ENCODE results near the gene IFNK.

The IFNK gene

DNA sequence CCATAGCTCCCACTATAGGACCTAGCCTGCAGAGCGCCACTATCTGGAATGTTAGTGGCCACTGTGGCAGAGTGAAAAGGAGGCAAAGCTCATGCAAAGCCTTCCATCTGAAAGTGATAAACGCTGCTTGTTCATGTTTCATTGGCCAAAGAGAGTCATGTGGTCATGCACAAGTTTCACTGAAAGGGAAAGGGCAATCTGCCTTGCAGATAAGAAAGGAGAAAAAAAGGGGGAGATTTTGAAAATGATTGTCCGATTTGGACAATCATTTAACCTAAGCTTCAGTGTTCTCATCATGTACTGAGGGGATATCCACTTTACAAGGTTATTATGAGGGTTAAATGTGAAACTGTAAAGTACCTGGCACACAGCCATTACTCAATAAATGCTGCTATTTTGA is 14.6 kb downstream of the IFNK start:
- DNase-seq (ENCODE audit: low read depth) = no peak

DNA sequence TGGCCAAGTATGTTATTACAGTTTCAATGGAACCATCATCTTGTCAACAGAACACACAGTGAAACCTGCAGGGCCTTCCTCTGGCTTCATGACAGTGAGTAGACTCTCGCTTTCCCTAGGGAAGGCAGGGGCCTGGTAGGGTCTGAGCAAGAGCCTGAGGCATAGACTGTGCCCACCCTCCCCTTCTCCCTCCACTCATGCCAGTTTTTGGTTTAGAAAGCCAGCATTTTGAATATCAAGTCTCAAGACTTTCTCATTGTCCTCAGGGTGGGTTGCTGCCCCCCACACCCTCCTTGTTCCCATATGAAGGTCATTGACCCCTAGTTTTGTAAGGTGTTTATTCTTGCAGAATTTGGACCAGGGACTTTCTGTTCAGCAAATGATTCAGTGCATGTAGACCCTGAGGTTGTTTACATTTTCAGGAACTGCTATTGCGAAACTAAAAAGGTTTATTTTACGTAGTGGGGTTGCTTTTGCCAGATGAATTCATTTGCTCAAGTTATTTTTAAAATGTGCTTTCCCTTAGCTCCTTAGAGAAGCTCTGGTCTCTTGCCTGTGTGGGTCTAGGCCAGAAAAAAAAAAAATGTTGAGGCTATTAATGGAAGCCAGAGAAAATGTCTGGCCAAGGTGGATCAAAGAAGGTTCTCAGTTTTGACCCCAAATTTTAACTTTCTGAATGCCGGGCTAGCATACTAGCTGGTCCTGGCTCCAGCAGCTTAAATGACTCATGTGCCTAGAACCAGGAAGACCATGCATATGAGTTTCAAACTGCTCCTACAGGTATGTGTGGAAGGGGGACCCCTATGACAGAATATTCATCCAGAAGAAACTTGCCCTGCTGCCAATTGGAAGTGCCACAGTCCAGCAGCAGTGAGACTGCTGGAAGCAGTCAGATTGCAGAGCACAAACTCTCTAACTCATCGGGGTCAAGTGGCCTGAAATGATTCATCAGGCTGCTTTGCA is 15.7 kb downstream of the IFNK start:
- no peak for DNase-seq (ENCODE audit: low read depth)

DNA sequence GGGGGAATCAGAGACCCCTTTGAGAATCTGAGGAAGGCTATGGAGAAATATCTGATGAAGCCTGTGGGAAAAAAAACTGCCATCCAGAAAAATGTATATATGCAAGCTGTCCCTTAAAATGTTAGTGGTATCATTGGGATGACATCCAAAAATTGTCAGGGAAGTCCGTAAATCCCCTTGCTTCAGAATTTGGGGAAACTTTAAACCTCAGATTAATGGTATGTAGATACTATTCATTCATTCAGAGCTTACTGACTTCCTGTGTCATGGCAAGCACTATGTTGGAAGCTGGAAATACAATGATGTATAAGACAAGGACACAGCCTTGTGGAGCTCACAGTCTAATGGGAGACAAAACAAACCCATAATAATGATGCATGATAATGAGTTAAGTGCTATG is 16.4 kb downstream of the IFNK start:
- no peak for DNase-seq (ENCODE audit: low read depth)

DNA sequence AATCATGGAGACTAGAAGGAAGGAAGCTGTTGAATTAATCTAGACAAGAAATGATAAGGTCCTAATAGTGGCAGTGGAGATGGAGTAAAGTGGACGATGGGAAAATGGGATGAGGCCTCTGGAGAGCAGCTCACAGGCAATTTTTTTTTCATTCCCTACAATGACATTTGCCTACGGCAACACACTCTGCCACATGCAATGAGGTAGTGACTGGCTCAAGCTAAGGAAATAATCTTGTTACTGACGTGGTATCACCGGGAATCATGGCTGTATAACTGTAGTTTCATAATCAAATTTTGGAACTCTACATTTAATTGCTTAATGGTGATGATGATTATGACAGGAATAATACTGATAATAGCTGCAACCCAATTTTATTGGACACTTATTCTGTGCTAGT is 17.6 kb downstream of the IFNK start:
- no peak for DNase-seq (ENCODE audit: low read depth)

DNA sequence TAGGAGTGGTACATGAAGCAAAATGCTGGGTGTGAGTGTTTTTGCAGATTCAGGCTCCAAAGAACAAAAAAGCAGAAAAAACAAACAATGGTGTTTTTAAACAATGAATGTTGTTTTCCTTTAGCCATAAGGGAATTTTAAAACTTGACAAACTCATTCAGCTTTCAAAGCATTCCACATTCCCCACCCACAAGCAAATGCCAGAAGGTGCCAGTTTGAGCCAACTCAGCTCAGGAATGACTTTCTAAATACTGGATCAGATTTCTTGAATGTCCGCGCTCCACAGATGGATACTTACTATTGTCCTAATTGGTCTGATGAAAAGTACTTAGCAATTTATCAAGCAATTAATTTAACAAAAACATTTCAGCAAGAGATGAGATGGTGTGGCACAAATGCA is 18.4 kb downstream of the IFNK start:
- no peak for DNase-seq (ENCODE audit: low read depth)

DNA sequence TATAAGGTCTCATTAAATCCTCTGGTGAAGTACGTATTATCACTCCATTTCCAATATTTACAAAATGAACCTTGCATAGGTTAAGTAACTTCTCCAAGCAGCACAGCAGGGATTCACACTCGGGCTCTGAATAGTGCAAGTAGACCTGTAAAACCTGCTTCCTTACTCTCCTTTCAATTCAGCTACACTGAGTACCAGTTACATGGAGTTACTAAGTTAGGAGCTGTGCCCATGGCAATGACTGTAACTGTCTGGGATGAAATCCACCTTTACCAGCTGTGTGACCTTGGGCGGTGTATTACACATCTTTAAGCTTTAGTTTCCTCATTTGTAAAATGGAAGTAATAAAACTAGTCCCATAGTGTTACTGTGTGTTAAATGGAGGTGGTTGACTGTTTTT is 21.4 kb downstream of the IFNK start:
- DNase-seq (ENCODE audit: low read depth) = no peak

DNA sequence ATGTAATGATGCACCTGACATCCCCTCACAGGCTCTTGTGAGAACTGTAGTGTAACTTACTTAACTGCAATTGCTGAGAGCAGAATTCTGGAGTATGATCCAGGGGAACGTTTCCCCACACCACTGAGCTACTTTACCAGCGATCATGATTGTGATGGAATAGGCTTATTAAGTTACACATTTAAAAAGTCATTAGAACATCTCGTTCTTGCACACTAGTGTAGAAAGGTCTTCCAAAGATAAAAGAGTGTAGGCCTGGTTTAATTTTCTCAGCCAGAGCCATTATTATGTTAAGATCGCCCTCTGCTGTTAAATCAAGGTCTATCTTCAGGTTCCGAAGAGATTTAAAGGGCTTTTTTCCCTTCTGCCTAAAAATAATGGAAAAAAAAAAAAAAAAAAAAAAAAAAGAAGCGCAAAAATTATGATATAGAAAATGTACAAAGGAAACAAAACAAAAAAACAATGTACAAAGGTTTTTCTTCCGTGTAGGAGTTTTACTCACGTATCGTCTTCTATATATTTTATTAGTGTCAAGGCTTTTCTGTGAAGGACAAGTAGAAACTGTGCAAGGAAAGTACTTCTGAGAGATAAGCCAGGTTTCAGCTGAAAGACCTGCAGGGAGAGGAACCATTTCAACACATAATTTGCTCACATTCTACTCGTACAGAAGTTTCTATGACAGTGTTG is 24.1 kb downstream of the IFNK start:
- no peak for DNase-seq (ENCODE audit: low read depth)

DNA sequence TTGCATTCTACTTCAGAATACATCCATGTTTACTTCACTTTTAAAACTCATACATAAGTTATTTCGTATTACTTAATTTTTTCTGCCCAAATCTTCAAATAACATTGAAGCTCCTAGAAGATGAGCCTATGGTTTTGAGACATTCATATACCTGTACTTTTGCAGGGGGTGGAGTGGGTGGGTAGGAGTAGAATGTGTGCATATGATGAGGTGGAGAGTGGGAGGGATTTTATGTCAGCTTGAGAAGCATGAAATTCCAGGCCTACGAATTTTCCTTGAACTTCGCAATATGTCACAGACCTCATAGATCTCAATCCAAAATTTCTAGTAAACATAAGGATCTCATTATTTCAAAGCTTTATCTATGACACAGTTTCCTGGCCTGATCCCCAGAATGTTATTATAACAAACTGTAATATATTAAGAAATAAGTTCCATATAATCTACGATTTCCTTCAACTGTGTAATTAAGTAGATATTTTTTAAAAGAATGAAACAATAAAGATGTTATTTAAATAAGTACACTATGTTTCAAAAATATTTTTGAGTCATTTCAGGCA is 25.2 kb downstream of the IFNK start:
- no peak for DNase-seq (ENCODE audit: low read depth)

DNA sequence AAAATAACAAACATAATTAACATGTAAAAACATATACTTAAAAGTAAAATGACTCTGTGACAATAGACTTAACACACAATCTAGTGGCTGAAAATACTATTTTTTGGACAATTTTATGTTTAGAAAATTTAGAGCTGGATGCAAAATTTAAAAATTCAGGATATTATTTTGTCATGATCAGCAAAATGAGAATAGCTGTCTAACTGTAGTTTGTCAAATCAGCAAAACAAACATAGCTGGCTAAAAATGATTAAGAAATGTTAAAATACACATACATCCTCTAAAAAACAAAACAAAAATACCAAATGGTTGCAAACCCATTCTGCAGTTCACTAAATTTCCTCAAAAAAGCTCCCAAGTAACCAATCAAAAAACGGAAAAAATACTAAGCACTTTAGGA is 30.6 kb downstream of the IFNK start:
- no peak for DNase-seq (ENCODE audit: low read depth)

DNA sequence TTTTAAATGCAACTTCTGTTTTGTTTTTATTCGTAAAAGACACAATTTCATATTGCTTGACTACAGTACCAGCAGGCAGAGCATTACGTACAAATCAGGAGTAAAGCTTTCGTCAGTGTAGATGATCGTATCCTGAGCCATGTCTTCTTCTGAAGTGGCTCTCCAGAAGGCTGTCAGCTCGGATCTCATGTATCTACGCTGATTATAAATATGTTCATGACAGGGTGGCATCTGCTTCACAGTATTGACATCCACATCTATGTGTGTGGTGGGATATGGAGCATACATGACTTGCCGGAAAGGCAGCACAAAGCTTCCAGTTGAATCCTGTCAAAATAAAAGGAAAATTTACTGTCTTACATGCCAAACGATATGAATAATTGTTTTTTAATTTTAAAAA is 32.4 kb downstream of the IFNK start:
- no peak for DNase-seq (ENCODE audit: low read depth)

DNA sequence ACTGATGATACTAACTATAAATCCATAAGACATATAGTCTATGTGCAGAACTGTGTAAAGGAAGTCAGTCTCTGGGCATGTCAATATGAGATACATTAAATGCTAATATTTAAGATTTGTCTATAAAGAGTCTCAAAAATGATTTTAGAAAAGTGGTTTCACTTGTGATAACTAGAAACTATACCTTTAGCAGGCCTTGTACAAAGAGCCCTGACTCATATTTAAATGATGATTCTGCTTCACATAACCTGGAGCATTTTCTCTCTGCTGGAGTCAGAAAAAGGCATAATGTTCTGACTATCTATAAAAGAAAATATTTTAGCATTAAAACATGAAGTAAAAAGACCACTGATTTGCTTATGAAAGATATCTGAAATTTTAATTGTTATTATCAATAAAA is 34.2 kb downstream of the IFNK start:
- no peak for DNase-seq (ENCODE audit: low read depth)

DNA sequence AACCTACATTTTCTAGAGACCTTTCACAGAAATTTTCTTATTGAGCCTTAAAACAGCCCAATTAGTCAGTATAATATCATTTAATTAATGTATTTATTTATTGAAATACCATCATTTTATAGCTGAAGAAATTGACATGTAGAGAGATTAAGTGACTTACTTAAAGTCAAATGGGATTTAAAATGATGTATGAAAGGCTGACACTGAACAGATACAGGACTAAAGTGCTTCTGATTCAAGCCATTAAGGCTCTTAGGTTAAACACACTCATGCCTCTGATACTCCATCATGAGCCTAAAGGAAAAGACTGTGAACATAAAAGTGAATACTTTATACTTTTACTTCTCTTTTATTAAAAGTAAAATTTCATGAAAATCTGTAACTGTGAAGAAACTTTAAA is 36.4 kb downstream of the IFNK start:
- no peak for DNase-seq (ENCODE audit: low read depth)

DNA sequence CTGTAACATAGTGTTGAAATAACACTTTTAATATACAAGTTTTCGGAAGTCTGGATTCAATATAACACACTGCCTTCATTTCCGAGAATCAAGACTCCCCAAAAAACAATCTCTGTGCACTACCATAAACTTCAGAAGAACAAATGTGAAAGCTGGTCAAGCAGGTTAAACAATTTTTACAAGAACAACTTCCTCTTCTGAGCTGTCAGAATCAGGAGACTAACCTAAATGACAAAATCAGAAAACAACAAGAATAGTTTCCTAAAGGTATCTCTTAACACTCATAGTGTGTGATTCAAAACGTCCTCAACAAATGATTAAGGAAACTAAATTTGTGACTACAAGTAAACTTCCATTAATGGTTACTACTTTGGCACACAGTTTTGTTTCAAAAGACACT is 37.6 kb downstream of the IFNK start:
- no peak for DNase-seq (ENCODE audit: low read depth)

DNA sequence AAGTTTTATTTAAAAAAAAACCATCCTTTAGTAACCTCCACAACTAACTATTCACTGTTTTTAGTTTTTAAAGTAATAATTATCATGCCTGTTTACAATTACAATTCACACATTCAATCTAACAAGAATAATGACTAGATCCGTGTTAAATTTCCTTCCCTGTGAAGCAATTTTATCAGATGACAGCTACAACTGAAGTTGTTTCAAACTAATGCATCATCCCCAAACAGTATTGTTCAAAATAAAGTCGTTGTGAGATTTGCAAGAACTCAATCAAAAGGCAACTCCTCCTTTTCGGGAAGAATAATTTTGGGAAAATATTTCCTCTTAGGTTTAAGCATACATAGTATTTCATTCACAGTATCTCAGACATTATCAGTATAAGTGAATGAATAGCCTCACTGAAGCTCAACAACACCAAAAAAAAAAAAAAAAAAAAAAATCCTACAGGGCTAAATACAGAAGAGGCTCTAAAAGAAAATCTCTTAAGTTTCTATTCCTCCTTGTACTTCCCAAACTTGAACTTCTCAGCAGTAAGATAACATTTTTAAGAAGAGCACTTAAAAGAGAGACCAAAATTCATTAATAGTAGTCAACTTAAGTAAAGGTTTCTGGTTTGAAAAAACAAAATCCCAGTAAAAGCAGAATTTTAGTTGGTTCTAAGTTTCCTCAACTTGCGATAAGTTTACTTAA is 39.8 kb downstream of the IFNK start:
- no peak for DNase-seq (ENCODE audit: low read depth)

DNA sequence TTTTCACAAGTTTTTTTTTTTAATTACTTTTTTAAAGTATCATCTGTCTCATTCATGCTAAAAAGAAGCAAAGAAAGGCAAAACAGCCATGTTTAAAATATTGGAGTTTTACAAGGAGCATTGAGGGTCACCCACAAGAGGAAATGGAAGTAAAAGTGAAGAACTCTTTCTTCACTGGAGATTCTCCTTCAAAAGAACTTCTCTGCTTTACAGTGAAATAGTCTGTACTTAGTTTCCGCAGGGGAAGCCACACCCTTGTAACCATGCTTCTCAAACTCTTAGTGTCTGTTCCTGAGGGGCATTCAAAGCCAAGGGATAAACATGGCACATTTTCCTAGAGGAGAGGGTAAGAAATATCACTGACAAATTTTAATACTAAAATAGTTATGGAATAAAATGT is 40.6 kb downstream of the IFNK start:
- no peak for DNase-seq (ENCODE audit: low read depth)

DNA sequence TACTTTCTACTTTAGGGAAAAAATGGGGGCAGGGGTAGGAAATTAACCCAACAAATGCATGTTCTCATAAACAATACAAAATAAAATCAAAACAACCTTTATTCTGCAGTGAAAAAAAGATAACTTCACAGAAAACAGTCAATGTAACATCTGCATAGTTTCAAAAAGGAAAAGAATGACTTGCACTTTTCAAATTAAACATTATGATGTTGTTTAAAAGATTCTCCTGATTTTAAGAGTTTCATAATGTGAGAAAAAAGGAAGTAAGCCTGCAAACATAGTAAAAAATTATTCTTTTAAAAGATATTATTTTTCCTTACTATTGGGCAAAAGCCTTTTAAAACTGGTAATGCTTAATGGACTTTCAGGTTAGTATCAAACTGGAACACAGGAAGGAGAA is 41.6 kb downstream of the IFNK start:
- no peak for DNase-seq (ENCODE audit: low read depth)

DNA sequence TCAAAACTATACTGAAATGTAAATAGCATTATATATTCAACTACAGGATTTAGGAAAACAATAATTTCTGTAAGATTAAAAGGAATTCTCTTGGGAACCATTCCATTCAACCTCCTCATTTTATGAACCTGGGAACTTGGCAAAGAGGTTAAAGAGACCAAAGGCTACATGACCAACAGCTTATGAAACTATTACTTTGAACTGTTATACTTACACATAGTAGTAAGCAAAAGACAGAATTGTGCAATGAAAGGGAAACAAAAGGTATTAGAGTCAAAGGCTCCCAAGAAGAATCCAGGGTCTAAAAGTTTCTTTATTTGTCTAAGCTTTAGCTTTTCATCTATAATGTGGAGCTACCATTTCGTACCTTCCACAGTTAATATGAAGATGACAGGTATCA is 42.0 kb downstream of the IFNK start:
- DNase-seq (ENCODE audit: low read depth) = no peak

DNA sequence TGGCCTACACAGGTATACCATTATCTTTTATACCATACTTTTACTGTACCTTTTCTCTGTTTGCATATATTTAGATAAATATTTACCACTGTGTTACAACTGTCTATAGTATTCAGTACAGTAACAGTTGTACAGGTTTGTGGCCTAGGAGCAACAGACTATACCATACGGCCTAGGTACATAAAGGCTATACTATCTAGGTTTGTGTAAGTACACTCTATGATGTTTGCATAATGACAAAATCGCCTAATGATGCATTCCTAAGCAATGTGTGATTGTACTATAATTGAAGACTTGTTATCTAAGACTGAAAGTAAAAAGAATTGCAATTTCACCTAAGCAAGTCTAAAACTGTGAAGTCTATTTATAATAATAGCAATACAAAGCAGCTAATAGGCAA is 45.3 kb downstream of the IFNK start:
- no peak for DNase-seq (ENCODE audit: low read depth)

DNA sequence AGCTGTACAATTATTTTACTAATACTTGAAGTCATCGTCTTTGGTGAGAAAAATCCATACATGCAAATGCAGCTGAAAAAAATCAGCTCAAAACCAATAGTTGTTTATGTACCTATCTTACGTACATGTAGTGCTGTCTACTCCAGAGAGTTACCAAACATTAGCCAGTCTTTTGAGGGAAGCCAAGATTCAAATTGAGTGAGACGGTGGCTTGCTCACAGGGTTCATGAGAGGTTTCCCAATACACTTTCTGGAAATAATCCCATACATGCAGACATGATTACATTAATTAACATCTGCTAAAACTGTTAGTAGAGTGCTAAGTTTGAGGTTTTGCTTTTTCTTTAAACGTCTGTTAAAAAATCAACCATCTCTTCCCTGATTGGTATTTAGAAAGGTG is 46.9 kb downstream of the IFNK start:
- no peak for DNase-seq (ENCODE audit: low read depth)

DNA sequence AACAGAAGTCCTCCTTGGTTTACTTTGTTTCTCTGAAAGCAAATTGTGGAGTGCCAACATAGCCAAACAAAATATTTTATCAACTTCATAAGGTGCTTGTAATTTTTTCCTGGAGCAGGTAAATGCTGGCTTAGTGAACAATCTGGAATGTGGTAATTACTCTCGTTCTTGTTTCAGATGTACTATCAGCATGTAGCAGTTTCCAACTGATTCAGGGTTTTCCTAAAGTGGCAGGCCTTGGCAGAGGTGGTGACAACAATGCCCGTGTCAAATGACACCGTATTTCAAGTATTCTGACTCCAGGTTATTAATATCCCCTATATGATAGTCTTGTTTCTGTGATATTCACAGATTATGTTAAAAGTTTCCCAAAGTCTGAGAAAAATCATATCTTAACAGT is 48.0 kb downstream of the IFNK start:
- DNase-seq (ENCODE audit: low read depth) = no peak

DNA sequence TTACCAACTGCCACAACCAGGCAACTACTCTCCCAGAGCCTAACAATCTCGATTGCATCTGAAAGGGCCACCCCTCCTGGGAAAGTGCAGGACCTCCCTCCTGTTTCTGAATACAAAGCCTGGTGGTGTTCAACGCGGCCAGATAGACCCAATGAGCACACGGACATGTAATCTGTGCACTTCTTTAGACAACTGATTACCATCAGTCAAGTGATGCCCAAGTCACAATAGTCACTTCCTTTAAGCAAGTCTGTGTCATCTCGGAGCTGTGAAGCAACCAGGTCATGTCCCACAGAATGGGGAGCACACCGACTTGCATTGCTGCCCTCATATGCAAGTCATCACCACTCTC is 48.5 kb downstream of the IFNK start:
- no peak for DNase-seq (ENCODE audit: low read depth)

DNA sequence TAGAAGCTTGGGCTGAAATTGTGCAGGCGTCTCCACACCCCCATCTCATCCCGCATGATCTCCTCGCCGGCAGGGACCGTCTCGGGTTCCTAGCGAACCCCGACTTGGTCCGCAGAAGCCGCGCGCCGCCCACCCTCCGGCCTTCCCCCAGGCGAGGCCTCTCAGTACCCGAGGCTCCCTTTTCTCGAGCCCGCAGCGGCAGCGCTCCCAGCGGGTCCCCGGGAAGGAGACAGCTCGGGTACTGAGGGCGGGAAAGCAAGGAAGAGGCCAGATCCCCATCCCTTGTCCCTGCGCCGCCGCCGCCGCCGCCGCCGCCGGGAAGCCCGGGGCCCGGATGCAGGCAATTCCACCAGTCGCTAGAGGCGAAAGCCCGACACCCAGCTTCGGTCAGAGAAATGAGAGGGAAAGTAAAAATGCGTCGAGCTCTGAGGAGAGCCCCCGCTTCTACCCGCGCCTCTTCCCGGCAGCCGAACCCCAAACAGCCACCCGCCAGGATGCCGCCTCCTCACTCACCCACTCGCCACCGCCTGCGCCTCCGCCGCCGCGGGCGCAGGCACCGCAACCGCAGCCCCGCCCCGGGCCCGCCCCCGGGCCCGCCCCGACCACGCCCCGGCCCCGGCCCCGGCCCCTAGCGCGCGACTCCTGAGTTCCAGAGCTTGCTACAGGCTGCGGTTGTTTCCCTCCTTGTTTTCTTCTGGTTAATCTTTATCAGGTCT is 49.0 kb downstream of the IFNK start, which contains the start of gene C9orf72:
Gene C9orf72 (minus strand): TSS at position 564 of the 716 bp plus-strand sequence. CDS start 6,361 bp downstream, outside the sequence.
- DNase-seq (ENCODE audit: low read depth) = peak; percentile 80

All from T-helper 22 cell (primary cell).